Astrocyte (in vitro differentiated cells and primary cell): ENCODE measurements around the gene EDRF1.

Source experiments
- CTCF ChIP-seq: IDR thresholded peaks from 2 replicates; pipeline ENCODE4 v1.5.1; 2011; ENCODE audit warnings: low read depth, mild to moderate bottlenecking, inconsistent platforms, low read length, moderate library complexity; ENCODE audit not compliant: insufficient read depth
- EZH2 ChIP-seq: IDR thresholded peaks from 2 replicates; pipeline ENCODE4 v1.6.1; 2012; ENCODE audit warnings: mild to moderate bottlenecking, low read length, inconsistent platforms; ENCODE audit not compliant: insufficient read depth

- TF ChIP-seq CTCF: no peak
- no peak for TF ChIP-seq EZH2
Measured at GRCh38 chr10:125773687-125774543, 54.4 kb downstream of the EDRF1 start.
